Activated T-cell treated with anti-CD3 and anti-CD28 coated beads for 1 hour (primary cell): ENCODE data around the gene SHC4.
"Not testable (repeated sequence)": the region's sequence is repeated elsewhere in the genome, so short reads cannot be mapped to it uniquely, and the experiment has no call there.

ENCODE experiments used
- DNase-seq: peaks from one replicate; pipeline ENCODE4 v3.0.0-alpha.2; 2020; ENCODE audit warnings: low read depth

The SHC4 gene

DNA sequence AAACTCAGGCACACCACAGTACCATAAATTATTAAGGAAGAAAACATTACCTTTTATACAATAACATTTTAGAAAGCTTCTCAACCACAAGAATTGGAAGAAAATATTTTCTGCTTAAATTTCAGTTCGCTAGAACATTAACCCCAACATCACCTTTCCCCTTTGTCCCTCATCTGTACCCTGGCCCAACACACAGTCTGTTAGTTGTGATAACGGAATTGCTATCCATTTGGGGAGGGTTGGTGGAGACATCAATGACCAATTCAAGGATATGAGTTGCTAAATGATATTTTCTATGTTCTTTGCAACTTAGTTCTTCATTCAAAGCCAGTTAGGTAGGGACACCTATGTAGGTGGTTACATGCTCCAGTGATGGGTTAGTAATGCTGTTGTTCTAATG lies 80.0 kb downstream of the SHC4 start:
- no peak for DNase-seq

DNA sequence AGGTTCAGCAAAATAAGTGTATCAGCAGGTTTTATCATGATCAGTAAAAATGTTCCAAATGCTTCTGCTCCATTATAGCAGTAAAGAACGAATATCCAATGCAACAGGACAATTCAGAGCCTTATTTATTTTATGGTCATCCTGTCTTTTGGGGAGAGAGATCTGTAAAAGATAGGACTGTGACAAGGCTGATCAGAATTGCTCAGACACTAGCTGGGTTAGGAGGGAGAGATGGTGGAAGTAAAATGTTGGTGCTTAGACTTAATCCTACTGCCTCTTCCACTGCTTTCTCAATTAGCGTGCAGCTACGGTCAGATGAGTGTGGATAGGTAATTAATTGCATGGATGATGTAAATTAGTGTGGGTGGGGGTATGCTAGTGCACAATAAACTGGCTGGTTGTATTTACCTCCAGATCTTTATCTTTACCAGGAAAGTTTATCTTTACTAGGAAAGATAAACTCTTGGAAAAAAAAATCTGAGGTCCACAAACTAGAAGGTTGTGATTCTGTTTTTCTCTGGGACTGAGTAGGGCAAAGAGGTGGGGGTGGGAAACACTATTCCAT lies 83.6 kb downstream of the SHC4 start:
- no peak for DNase-seq

DNA sequence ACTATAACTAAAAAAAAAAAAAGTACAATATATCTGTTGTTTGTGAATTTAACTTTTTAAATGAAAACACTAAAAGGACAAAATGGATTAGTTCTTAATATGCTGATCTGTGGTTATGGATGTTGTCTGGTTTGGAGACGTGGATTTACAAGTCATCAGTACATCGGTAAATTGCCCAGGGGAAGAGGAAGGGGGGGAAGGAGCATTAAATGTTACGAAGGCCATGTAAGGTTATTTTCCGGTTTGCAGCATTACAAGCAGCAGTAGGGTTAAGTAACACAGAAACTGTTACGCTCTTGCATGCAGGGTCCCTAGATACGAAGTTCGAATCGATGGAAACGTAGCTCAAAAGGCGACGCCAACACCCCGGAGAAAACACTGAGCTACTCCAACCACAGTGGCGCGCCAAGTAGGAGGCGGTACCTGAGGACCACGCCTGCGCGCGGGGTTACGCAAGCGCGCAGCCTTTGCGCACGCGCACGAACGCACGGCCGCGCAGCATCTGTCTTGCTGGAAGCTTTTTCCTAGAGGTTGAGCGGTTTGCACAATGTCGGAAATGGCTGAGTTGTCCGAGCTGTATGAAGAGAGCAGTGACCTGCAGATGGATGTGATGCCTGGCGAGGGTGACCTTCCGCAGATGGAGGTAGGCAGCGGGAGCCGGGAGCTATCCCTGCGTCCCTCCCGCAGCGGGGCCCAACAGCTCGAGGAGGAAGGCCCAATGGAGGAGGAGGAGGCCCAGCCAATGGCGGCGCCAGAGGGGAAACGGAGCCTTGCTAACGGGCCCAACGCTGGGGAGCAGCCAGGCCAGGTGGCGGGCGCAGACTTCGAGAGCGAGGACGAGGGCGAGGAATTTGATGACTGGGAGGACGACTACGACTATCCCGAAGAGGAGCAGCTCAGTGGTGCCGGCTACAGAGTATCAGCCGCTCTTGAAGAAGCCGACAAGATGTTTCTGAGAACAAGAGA lies 85.8 kb downstream of the SHC4 start, which contains the start of gene EID1:
Gene EID1, plus strand, starts transcription at position 505 of the 966 bp plus-strand sequence. Its CDS starts 43 bp downstream, at position 548.
- DNase-seq: peak; percentile 88

DNA sequence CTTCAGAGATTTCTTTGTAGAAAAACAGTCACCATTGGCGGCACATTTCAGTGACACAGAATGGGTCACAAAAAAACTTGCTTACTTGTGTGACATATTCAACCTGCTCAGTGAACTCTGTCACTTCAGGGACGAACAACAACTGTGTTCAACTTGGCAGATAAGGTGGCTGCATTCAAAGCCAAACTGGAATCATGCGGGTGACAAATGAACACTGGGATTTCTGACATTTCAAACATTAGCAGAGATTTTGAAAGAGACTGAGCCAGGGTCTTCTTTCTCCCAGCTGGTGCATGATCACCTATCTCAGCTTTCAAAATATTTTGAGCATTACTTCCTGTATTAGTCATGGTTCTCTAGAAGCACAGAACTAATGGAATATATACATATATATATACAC lies 87.7 kb downstream of the SHC4 start:
- DNase-seq: no peak

DNA sequence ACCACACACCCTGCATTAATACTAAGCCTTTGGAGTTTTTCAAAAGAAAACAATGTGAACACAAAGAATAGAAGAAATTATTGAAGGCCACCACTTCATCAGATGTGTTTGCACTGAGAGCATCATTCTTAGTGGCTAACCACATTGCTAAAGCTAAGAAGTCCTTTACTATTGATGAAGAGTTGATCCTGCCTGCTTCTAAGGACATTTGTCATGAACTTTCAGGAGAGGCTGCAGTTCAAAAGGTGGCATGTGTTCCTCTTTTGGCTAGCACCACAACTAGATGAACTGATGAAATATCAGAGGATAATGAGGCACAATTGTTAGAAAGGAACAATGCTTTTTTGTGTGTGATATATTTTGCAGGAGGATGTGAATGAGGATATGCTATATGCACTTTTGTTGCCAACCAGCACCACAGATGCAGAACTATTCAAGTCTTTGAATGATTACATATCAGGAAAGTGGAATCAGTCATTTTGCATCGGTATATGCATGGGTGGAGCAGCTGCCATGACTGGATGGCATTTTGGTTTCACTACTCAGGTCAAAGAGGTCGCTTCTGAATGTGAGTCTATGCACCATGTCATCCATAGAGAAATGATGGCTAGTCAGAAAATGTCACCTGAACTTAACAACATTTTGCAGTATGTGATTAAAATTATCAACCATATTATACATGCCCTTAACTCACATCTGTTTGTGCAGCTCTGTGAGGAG lies 88.3 kb downstream of the SHC4 start:
- DNase-seq: no peak

DNA sequence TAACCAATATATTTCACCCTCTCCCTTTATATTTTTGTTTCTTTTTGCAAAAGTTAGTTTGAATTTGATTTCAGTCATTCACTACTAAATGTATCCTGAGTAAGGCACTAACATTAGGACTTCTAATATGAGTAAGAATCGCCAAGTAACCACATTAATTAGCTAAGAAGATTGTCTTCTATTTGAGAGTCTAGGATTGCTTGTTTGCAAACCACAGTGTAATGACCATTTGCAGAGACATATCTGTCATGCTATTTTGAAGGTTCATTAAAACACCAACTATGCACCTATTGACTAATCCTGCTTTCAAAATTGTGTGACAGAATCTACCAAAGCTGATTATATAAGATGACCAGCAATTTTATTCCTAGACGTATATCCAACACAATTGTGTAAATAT lies 91.1 kb downstream of the SHC4 start:
- no peak for DNase-seq

DNA sequence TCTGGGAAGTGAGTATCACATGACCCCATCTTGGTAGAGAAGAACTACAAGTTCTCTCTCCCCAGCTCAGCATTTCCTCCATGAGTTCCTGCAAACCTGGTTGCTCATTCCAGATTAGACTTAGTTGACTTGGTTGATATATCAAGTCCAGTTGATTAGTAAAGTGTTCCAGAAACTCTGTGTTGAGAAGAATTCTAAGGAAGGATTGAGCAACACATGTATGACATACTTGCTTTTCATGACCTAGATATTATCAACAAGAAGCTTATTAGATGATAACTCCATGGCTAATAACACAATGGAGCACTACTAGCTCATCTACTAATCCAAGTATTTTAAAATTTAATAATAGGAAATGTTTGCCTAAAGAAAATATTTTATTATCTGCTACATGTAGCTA lies 92.2 kb downstream of the SHC4 start:
- no peak for DNase-seq

DNA sequence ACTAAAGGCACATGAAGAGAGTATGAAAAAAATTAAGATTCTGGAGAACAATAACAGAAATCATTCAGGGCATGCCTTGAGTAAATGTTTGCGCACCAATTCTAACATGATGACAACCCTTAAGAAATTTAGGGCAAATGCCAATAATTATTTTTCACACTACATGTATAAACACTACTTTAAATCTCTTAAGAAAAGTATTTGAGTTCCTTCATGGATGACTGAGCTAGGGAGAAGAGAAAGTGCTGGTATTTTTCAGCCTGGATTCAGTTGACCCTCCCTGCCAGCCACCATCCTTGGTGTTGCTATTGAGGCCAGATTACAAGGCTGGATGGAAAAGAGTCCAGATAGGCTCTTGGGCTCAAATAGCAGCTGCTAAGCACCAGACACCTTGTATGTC lies 93.8 kb downstream of the SHC4 start:
- DNase-seq: no peak

DNA sequence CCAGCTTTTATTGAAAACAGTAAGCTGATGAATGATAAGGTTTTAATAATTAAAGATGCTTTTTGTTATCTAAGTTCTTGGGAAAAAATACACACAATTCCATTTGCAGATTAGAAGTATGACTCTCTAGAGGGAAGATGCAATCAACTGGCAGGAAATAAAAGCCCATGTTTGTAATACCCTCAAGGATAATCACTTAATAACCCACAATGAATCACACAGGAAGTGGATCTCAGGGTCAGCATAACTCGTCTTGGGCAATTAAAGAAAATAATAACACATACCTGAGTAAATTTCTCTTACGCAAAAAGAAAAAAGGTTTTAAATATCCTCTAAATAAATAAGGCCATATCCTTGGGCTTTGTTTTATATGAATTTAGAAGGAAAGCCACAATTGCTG lies 95.2 kb downstream of the SHC4 start:
- no peak for DNase-seq

DNA sequence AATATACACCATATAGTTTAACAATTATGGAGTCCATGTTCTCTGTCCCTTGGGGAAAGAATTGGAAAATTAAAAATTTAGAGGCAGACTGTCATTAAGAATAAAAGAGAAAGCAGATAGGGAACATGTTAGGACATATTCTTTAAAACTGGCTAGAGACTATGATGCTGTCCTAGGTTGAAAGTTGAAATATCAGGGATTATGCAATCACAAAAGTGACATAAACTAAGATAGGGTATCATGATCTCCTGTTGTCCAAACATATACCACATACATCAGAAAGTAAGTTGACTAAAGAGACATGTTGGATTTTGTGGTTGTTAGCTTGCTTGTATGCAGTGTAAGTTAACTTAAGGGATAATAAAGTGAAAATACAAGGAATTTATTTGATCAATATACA lies 95.7 kb downstream of the SHC4 start:
- no peak for DNase-seq

DNA sequence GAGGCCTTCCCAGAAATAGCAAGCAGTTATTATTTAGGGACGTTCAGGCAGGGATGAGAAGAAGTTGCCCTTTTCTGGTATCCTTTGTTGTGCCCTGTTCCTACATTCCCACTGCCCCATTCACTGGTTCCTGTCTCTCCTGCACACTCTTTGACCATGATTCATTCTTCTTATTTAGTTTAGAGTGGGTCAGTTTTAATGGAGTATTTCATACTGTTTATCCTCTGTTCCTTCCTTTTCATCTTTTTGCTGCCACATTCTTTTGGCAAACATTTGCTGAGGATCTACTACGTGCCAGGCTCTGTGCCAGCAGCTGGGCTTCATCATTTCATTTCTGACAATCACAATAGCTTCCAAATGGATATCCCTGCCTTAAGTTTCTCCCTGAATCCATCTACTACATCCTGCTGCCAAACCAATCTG lies 97.6 kb downstream of the SHC4 start:
- DNase-seq: no peak

DNA sequence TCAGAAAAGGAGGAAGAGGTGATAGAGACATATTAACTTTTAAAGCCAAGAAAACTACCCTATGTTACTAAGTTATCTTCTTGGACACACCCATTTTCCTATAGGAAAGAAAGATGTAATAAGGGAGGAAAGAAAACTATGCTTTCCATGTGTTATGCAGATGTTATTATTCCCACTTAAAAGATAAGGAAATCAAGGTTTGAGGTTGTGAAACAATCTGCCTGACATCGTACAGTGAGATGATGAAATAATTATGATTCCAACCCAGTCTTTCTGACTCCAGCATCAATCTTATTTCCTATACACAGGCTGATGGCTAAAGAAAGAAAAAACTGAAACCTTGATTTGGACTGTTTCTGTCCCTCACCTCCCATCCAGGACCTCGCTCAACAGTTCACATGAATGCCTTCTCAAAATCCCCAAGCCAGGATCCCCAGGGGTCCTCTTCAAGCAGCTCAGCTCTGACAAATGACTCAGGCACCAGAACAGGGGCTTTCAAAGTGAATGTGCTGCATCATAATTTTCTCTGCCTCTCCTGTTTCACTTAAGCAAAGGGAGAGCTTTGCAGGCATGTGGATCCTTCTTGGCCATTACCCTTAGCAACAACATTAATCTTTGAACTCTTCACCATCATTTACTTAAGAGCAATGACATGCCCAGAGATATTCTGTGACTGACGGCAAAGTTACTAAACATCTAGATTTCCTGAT lies 98.2 kb downstream of the SHC4 start:
- no peak for DNase-seq

DNA sequence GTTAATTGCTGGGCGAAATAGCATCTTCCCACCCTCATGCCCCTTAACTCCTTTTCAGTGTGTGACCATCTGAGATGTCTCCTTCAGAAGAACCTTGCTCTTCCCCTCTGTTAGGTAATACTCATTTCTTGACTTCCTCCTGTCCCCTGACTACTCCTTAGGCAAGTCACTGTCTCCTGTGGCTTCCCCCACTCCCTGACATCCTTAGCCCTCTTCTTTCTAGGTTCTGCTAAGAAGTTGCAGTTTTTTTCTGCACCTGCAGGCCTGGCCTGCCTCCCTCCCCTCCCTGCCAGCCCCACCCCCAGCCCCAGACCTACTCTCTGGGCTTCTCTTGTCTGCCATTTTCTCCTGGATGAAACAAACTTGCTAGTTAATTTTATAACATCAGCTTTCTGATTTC lies 101.0 kb downstream of the SHC4 start:
- no peak for DNase-seq

DNA sequence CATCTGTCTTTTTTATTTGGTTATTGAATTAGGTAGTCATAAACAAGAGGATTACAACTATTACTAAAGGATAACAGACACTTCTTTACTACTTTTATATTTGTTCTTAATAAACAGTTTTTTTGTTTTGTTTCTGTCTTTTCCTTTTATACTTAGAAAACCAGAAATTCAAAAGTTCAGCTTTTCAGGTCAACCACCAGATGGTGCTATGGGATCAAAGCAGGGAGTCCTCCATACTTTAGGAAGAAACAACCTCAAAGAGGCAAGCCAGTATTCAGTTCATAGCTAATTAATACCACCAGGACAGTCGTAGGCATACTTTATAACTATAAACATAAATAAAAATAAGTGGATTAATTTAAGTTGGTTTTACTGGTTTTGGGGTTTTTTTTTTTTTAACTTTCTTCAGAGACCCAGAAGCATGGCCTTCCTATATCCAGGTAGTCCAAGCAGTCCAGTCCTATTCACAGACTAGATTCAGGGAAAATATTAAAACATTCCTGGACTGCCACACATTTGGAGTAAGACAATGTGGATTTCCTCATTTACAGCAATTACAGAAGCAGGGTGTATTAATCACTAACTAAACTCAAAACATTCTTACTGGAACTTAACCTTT lies 101.8 kb downstream of the SHC4 start:
- DNase-seq: no peak

DNA sequence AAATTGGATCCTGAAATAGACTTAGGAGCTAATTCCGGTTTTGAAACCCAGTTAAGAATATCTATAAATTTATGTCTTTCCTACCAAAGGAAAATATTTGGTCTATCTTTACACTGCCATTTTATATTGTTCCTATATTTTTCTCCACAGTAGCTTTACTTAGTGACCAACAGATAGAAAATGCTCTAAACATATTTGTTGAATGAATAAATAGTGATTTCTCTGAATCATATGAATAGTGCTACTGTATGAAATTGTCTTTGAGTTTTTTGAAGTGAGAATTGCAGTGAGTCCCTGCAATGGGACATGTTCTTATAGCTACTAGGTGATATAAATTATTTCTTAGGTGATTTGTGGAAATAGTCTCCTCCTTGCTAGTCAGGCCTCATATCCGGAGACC lies 104.3 kb downstream of the SHC4 start:
- no peak for DNase-seq

DNA sequence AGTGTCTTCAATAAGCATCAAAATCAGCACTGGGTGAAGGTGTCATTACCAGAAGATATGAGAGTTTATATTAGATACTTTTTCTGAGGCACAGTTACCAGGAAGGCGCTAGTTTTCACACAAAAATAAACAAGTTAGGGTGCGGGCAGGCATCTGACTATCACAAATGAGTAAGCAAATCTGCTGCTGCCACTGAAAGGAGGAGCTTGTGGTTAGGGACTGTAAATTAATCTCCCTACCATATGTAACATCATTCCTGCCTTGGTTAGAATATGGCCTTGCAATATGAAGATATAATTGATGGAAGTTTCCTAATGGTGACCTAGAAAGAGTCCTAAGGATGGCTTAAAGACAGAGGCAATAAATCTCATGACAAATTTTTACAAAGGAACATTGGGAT lies 105.3 kb downstream of the SHC4 start:
- DNase-seq: no peak

DNA sequence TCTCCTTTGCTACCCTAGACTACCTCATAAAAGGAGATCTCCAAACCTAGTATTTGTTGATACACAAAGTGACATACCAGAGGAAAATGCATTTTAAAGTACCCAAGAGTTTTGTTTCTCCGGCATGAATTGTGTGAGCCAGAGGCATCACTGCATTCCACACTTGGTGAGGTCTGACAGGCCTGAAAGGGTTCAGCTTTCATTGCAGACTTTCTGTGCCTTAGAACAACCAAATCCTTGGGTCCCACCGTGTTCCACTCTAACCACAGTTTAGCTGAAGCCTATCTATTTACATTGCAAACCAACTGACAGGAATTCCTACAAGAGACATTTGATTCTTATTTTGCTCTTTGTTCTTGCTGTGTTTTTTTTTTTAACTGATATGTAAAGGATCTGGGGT lies 106.8 kb downstream of the SHC4 start:
- DNase-seq: no peak

DNA sequence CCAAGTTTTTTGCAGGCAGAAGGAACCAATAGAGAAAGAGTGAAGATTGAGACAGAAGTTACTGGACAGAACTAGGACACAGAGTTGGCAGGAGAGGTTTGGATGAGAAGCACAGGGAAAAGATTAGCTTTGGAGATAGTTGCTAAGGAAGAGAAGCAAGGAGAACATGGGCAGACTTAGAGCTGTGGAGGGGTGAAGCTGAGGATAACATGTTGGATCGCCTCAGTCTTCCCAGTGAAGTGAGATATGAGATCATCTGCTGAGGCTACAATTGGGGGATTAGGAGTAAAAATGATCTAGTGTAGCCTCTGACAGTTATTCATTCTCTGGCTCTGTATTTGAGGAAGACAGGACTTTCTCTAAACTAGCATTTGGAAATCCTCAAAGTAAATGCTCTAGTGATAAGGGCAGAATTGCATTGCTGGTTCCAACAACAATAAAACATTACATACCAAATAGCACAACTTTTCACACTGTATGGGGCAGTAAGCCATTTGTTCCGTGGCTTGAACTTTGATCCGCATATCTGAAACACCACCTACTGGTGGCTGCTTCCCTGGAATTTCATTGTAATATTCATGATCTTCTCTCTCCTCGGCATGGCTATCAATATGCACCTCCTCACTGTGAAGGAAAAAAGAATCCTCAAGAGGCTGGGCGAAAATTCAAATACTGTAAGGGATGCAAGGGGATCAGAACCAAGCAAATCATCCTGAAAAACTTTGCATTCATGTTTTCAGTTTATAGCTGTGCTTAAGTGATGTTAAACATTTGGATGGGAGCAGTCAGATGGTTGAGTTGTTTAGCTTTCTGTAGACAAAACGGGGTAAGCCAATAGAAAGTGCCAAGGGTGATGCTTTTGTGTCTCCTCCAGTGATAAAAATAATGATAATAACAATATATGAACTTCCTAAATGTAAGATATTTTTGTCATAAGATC lies 107.9 kb downstream of the SHC4 start:
- DNase-seq: no peak

DNA sequence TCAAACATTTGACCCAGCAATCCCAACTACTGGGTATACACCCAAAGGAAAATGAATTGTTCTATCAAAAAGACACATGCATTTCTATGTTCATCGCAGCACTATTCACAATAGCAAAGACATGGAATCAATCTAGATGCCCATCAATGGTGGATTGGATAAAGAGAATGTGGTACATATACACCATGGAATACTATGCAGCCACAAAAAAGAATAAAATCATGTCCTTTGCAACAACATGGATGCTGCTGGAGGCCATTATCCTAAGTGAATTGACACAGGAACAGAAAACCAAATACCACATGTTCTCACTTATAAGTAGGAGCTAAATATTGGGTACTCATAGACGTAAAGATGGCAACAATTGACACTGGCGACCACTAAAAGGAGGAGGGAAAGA lies 109.3 kb downstream of the SHC4 start:
- not testable (repeated sequence) for DNase-seq

DNA sequence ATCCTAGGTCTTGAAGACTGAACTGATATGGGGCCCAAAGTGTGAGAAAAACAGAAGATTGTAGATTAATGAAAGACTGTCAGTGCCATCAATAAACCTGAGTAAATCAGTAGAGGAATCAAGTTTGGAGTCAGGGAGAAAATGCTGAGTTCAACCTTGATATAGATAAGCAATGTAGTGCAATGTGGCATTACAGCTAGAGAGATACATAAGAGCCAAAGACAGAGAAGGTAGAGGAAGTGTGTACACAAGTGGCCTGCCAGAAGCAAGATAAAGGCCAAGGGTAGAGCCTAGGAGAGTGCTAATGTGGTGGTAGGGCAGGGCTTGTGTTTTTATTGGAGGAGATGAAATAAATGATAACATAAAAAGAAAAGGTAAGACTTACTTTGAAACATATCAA lies 111.8 kb downstream of the SHC4 start:
- no peak for DNase-seq

DNA sequence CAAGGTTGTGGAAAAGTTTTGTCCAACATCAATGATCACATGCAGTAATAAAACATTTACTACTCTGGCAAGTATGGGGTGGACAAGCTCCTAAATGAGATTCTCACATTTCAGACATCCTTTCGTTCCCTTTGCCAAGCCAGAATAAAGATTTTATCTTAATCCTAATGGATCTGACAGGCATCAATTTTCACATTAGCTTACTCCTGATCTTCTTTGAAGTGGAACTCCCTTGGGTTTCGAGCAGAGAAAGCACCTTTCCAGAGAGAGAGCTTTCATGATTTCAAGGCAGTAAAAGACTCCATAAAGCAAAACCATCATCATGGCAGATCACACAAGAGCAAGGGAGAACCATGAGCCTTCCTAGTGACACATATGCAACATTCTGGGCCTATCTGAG lies 113.1 kb downstream of the SHC4 start:
- no peak for DNase-seq
